Endothelial cell (in vitro differentiated cells): Measurements from ENCODE around the gene CNIH3. TPM values are rescaled to one million over a fixed set of nuclear protein-coding genes. Genes with fewer than 3 reads are reported as not detected.

Experiments
- DNase-seq: peaks from one replicate; pipeline ENCODE4 v3.0.0; 2021; ENCODE audit warnings: low spot score
- H3K27ac Mint-ChIP-seq: one replicate; pipeline ENCODE4 v1.8.0; 2021; ENCODE audit warnings: mixed read lengths, inconsistent platforms; ENCODE audit not compliant: unreplicated experiment
- H3K27me3 Mint-ChIP-seq: one replicate; pipeline ENCODE4 v1.8.0; 2021; ENCODE audit warnings: mild to moderate bottlenecking, moderate library complexity, mixed read lengths, inconsistent platforms; ENCODE audit not compliant: unreplicated experiment
- H3K36me3 Mint-ChIP-seq: one replicate; pipeline ENCODE4 v1.8.0; 2021; ENCODE audit warnings: mild to moderate bottlenecking, low read depth, mixed read lengths, inconsistent platforms; ENCODE audit not compliant: unreplicated experiment
- H3K4me1 Mint-ChIP-seq: one replicate; pipeline ENCODE4 v1.8.0; 2021; ENCODE audit warnings: mild to moderate bottlenecking, mixed read lengths, inconsistent platforms; ENCODE audit not compliant: unreplicated experiment
- H3K4me3 Mint-ChIP-seq: one replicate; pipeline ENCODE4 v1.8.0; 2021; ENCODE audit warnings: mild to moderate bottlenecking, mixed read lengths, inconsistent platforms; ENCODE audit not compliant: unreplicated experiment
- H3K9me3 Mint-ChIP-seq: one replicate; pipeline ENCODE4 v1.8.0; 2021; ENCODE audit warnings: mixed read lengths, inconsistent platforms; ENCODE audit not compliant: unreplicated experiment
- total RNA-seq: library from RNA; stranded (reverse); fragmentation: NEBNext Ultra II Directional; extraction: Animal tissue kit (Norgen Biotek cat#: 25700); gene quantifications from one replicate; pipeline ENCODE4 v1.2.1, GENCODE V29; 2021; ENCODE audit not compliant: unreplicated experiment
- TF ChIP-seq, protein P1 (sequence below): fragments of 200-600 bp; sonication (generic); IDR thresholded peaks from one replicate; pipeline ENCODE4 v1.5.0; 2021; ENCODE audit warnings: antibody characterized with exemption; ENCODE audit not compliant: unreplicated experiment

CNIH3 gene
- total RNA-seq, 1 donor from 2014 or later = 4.7 TPM

DNA sequence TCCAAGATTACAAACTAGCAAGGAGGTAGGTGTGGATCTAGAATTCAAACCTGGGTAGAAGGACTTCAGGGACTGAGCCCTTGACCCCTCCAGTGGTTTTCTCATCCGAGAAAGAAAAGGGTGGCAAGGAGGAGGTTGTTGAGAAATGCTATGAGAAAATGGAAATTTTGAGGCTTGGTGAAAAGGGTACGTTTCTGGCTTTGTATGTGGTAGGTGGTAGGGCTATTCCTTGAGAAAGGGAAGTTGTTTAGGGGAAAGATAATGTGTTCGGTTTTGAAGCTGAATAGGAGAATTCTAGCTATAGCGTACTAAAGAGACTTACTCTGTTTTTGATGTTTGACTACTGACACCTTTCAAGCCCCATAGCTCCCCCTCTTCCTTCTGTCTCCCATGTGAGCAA is 133.8 kb downstream of the CNIH3 start:
- Mint-ChIP-seq H3K4me1 (peaks cover 25% of the 10 kb centered on the region), H3K4me3 (no peak overlapping the region), H3K36me3 (no peaks in the 10 kb centered on the region), H3K27me3 (peaks cover 7% of the 10 kb centered on the region), H3K9me3 (no peaks in the 10 kb centered on the region), H3K27ac (no peak overlapping the region)
- DNase-seq = no peak
- TF ChIP-seq, protein P1, sequence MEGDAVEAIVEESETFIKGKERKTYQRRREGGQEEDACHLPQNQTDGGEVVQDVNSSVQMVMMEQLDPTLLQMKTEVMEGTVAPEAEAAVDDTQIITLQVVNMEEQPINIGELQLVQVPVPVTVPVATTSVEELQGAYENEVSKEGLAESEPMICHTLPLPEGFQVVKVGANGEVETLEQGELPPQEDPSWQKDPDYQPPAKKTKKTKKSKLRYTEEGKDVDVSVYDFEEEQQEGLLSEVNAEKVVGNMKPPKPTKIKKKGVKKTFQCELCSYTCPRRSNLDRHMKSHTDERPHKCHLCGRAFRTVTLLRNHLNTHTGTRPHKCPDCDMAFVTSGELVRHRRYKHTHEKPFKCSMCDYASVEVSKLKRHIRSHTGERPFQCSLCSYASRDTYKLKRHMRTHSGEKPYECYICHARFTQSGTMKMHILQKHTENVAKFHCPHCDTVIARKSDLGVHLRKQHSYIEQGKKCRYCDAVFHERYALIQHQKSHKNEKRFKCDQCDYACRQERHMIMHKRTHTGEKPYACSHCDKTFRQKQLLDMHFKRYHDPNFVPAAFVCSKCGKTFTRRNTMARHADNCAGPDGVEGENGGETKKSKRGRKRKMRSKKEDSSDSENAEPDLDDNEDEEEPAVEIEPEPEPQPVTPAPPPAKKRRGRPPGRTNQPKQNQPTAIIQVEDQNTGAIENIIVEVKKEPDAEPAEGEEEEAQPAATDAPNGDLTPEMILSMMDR = no peak

DNA sequence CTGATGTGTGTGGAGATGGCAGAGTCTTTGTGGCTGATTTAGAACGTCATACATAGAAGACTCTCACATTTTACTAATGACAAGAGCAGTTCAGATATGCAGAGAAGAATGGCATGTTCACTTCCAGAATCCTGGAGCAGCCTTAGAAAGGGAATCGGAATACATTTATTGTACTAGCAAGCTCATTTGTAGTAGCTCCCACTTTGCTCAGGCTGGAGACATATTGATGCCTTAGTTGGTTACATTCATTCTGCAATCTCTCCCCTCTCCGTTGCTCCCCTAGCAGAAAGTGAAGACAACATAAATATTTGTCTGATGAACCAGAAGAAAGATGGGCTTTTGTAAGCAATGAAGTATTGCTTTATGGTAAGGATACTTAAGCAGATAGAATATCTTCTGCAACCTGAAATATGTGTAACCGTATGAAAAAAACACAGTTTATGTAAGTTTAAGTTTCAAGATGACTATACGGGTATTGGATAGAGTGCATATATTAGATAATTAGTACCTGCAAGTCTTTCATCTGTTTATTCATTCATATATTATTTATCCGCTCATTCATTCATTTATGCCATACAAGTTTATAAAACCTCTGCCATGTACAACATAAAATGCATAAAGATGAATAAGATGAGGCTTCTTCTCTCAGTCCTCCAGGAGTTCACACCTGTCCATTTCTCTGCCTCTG is 135.7 kb downstream of the CNIH3 start:
- no peaks in the 10 kb centered on the region for H3K9me3 Mint-ChIP-seq
- no peaks in the 10 kb centered on the region for H3K36me3 Mint-ChIP-seq
- H3K27me3 Mint-ChIP-seq = peaks cover 7% of the 10 kb centered on the region
- H3K4me3 Mint-ChIP-seq = no peak overlapping the region
- TF ChIP-seq, protein P1 = no peak
- H3K4me1 Mint-ChIP-seq = peaks cover 25% of the 10 kb centered on the region
- no peak for DNase-seq
- H3K27ac Mint-ChIP-seq = no peak overlapping the region

DNA sequence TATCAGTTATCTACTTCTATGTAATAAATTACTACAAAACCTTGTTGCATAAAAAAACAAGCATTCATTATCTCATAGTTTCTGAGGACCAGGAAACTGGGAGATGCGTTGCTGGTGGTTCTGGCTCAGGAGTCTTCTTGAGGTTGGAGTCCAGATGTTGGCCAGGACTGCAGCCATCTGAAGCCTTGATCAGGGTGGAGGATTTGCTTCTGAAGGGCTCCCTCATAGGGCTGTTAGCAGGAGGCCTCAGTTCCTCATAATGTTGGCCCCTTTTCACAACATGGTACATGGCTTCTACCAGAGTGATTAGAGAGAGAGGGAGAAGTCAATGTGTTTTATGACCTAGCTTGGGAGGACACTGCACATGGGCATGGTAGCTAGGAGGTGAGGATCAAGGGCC is 137.4 kb downstream of the CNIH3 start:
- TF ChIP-seq, protein P1 = no peak
- Mint-ChIP-seq H3K27me3 (peaks cover 7% of the 10 kb centered on the region), H3K4me3 (no peak overlapping the region), H3K27ac (no peak overlapping the region), H3K9me3 (no peaks in the 10 kb centered on the region), H3K36me3 (no peaks in the 10 kb centered on the region), H3K4me1 (peaks cover 27% of the 10 kb centered on the region)
- no peak for DNase-seq

DNA sequence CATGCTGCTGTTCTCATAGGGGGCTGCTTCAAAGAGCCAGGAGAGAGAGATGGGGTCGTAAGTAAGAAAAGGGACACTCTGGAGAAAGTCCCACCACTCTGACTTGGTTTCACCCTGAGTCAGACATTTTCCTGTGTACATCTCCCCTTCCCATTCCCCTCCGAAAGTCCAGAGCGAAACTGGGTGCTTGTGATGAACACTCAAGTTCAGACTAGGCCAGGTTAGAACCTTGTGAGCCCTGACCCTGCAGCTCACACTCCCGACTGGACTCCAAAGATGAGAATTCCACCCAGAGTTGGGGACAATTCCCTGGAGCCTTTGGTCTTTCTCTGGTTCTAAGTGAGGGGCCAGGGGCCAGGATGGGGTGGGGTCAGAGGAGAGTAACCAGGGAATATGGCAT is 139.5 kb downstream of the CNIH3 start:
- H3K36me3 Mint-ChIP-seq = peaks cover 5% of the 10 kb centered on the region
- H3K9me3 Mint-ChIP-seq = peaks cover 6% of the 10 kb centered on the region
- H3K4me1 Mint-ChIP-seq = peaks cover 23% of the 10 kb centered on the region
- DNase-seq = no peak
- H3K4me3 Mint-ChIP-seq = no peak overlapping the region
- no peak overlapping the region for H3K27ac Mint-ChIP-seq
- TF ChIP-seq, protein P1 = no peak
- H3K27me3 Mint-ChIP-seq = peaks cover 4% of the 10 kb centered on the region

DNA sequence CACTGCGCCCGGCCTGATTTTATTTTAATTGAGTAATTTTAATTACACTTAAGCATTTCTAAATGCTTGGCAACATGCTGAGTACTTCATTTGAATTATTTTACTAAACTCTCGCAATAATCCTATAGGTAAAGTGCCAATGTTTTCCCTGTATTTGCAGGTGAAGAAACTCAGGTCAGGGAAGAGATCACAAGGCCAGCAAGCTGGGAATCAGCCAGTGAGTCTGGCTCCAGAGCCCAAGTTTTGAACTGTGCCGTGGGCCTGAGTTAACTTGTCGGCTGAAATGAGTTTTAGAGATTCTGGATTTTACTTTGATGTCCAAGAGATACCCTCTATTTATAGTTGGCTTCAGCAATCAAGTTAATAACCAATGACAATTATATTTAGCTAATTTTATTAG is 141.4 kb downstream of the CNIH3 start:
- no peak for DNase-seq
- Mint-ChIP-seq H3K4me3 (no peak overlapping the region), H3K27me3 (peaks cover 5% of the 10 kb centered on the region), H3K9me3 (peaks cover 6% of the 10 kb centered on the region), H3K4me1 (peaks cover 5% of the 10 kb centered on the region), H3K27ac (no peak overlapping the region), H3K36me3 (peaks cover 5% of the 10 kb centered on the region)
- TF ChIP-seq, protein P1 = no peak
